Stomach smooth muscle (tissue), 2 donors: ENCODE measurements around the gene SHROOM2.
"Not testable (repeated sequence)": the region's sequence is repeated elsewhere in the genome, so short reads cannot be mapped to it uniquely, and the experiment has no call there.

Experiments used
- H3K27ac ChIP-seq: one replicate; pipeline ENCODE4 v1.7.0; 2013; ENCODE audit warnings: mild to moderate bottlenecking, low read length, inconsistent platforms
- H3K27me3 ChIP-seq, 2 donors: one replicate each; pipeline ENCODE4 v1.7.0; 2013; ENCODE audit warnings: low read length in 2 of 2; ENCODE audit not compliant: insufficient read depth in 2 of 2, control insufficient read depth in 1 of 2
- H3K36me3 ChIP-seq, 2 donors: one replicate each; pipeline ENCODE4 v1.7.0; 2013; ENCODE audit warnings: low read length in 2 of 2; ENCODE audit not compliant: control insufficient read depth in 2 of 2, insufficient read depth in 2 of 2
- H3K4me1 ChIP-seq: one replicate; pipeline ENCODE4 v1.7.0; 2013; ENCODE audit warnings: low read length; ENCODE audit not compliant: control insufficient read depth, insufficient read depth
- H3K4me3 ChIP-seq, 2 donors: one replicate each; pipeline ENCODE4 v1.7.0; 2013; ENCODE audit warnings: low read length in 2 of 2
- H3K9ac ChIP-seq, 2 donors: one replicate each; pipeline ENCODE4 v1.7.0; 2013; ENCODE audit warnings: low read length in 2 of 2, mild to moderate bottlenecking in 1 of 2
- H3K9me3 ChIP-seq, 2 donors: one replicate each; pipeline ENCODE4 v1.7.0; 2013; ENCODE audit warnings: low read length in 2 of 2; ENCODE audit not compliant: control insufficient read depth in 2 of 2
- donor health status: healthy.
- donor health status: Pancreatic carcinoma.

SHROOM2 gene

DNA sequence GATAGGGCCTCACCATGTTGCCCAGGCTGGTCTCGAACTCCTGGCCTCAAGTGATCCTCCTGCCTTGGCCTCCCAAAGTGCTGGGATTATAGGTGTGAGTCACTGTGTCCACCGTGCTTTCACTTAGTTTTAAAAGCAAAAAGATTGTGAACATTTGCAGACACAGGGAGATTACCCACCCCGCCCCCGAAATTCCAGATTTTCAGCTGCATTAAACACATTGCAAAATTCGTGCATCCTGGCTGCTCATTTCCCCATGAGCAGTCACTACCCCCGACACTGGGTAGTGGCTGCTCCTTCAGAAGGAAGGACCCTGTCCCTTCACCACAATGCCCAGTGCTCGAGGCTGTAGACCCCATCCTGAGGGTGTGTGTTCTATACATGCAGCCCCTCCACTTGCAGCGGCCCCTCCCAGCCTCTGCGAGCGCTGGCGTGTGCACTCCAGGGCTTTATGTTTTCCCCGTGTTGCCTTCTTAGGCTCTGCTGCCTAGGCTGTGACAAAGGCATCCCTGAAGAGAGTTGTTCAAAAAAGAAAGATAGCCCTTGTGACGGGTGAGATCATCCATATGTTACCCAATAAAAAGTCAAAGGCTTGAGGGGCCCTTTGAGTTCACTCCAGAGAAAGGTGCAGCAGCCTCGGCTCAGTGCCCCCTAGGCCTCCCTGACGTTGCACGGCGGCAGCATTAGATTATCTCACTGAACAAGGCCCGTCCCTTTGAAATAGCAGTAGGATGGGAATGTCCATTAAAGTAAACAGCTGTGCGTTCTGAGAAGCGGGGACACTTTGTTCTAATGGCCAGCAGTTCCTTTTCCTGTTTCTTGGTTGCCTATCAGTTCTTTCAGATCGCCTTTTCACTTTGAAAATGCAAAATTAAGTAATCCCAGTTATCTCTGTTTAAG is 71.6 kb downstream of the SHROOM2 start:
- Histone ChIP-seq H3K9ac (no peak overlapping the region), H3K4me3 (no peak overlapping the region), H3K36me3 (no peaks in the 10 kb centered on the region), H3K27me3 (peaks cover 0 to 12% of the 10 kb centered on the region in 2 donors), H3K4me1 (peaks cover 3% of the 10 kb centered on the region), H3K9me3 (no peaks in the 10 kb centered on the region), H3K27ac (no peak overlapping the region)

DNA sequence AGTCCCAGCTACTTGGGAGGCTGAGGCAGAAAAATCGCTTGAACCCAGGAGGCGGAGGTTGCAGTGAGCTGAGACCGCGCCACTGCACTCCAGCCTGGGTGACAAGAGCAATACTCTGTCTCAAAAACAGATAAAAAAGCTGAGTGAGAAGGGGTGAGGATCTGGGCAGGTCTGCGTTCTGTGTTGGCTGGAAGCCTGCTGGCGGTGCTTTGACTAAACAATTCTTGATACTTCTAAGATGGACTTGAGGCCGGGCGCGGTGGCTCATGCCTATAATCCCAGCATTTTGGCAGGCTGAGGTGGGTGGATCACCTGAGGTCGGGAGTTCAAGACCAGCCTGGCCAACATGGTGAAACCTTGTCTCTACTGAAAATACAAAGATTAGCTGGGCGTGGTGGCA is 72.5 kb downstream of the SHROOM2 start:
- H3K27me3 ChIP-seq: peaks cover 0 to 12% of the 10 kb centered on the region in 2 donors
- not testable (repeated sequence) for H3K9ac ChIP-seq, H3K9me3 ChIP-seq, H3K27ac ChIP-seq, H3K4me3 ChIP-seq, H3K4me1 ChIP-seq, H3K36me3 ChIP-seq

- Histone ChIP-seq H3K9ac (no peak overlapping the region), H3K9me3 (no peaks in the 10 kb centered on the region), H3K4me1 (peaks cover 3% of the 10 kb centered on the region), H3K36me3 (no peaks in the 10 kb centered on the region), H3K27ac (no peak overlapping the region), H3K4me3 (no peak overlapping the region), H3K27me3 (peaks cover 0 to 12% of the 10 kb centered on the region in 2 donors)
Observed at GRCh38 chrX:9859711-9860555, 73.7 kb downstream of the SHROOM2 start.

- no peak overlapping the region for H3K27ac ChIP-seq
- H3K4me1 ChIP-seq: no peaks in the 10 kb centered on the region
- no peaks in the 10 kb centered on the region for H3K36me3 ChIP-seq
- H3K9me3 ChIP-seq: no peaks in the 10 kb centered on the region
- H3K4me3 ChIP-seq: no peak overlapping the region
- peaks cover 0 to 8% of the 10 kb centered on the region in 2 donors for H3K27me3 ChIP-seq
- no peak overlapping the region for H3K9ac ChIP-seq
Observed at GRCh38 chrX:9860826-9861225, 74.6 kb downstream of the SHROOM2 start.

- Histone ChIP-seq H3K4me1 (no peaks in the 10 kb centered on the region), H3K9me3 (no peaks in the 10 kb centered on the region), H3K27me3 (peaks cover 0 to 9% of the 10 kb centered on the region in 2 donors), H3K9ac (no peak overlapping the region), H3K36me3 (no peaks in the 10 kb centered on the region), H3K4me3 (no peak overlapping the region), H3K27ac (no peak overlapping the region)
Observed at GRCh38 chrX:9861711-9862110, 75.5 kb downstream of the SHROOM2 start.

DNA sequence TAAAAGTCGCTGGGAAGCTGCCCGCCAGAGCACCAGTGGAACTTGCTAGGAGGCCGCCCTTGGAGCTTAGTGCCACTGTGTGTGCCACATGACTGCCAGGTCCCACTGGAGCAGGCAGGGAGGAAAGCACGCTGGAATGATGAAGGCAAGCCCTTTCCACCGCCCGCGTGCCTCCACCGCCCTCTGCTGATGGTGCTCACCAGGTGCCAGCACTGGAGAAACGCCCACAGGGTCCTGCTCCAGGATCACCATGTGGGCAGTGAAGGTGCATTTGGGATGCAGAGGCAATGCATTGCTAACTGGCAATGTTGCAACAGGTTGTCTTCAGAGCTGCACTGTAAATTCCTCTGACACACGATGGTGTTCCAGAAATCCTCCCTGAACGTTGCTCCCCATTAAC is 76.3 kb downstream of the SHROOM2 start:
- H3K9me3 ChIP-seq: no peaks in the 10 kb centered on the region
- H3K27me3 ChIP-seq: peaks cover 0 to 9% of the 10 kb centered on the region in 2 donors
- no peak overlapping the region for H3K9ac ChIP-seq
- H3K36me3 ChIP-seq: no peaks in the 10 kb centered on the region
- H3K4me1 ChIP-seq: no peaks in the 10 kb centered on the region
- no peak overlapping the region for H3K4me3 ChIP-seq
- no peak overlapping the region for H3K27ac ChIP-seq

DNA sequence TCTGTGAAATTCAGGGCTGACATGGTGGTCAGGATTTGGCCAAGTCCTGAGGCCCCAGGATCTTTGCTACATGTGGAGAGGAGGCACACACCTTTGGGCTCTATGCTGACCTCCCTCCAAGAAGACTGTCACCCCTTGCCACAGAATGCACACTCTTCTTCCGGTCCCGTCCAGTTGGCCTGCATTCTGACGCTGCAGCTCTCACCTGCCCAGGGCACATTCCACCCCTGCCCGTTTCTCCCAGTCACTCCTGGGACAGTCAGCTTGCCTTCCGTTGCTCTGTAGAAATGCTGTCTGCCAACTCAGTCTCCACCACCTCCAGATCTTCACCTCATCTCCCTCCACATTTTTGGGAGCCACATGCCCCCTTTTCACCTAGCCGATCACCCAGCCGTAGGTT is 76.7 kb downstream of the SHROOM2 start:
- Histone ChIP-seq H3K27ac (no peak overlapping the region), H3K36me3 (no peaks in the 10 kb centered on the region), H3K4me1 (no peaks in the 10 kb centered on the region), H3K27me3 (peaks cover 0 to 9% of the 10 kb centered on the region in 2 donors), H3K9me3 (no peaks in the 10 kb centered on the region), H3K9ac (no peak overlapping the region), H3K4me3 (no peak overlapping the region)

- no peaks in the 10 kb centered on the region for H3K36me3 ChIP-seq
- H3K27ac ChIP-seq: no peak overlapping the region
- no peaks in the 10 kb centered on the region for H3K4me1 ChIP-seq
- H3K27me3 ChIP-seq: peaks cover 0 to 9% of the 10 kb centered on the region in 2 donors
- H3K9ac ChIP-seq: no peak overlapping the region
- no peaks in the 10 kb centered on the region for H3K9me3 ChIP-seq
- no peak overlapping the region for H3K4me3 ChIP-seq
Observed at GRCh38 chrX:9864011-9864410, 77.8 kb downstream of the SHROOM2 start.

- H3K36me3 ChIP-seq: no peaks in the 10 kb centered on the region
- H3K27ac ChIP-seq: no peak overlapping the region
- peaks cover 0 to 6% of the 10 kb centered on the region in 2 donors for H3K27me3 ChIP-seq
- H3K9me3 ChIP-seq: peaks cover 0 to 3% of the 10 kb centered on the region in 2 donors
- H3K9ac ChIP-seq: no peak overlapping the region
- no peak overlapping the region for H3K4me3 ChIP-seq
- no peaks in the 10 kb centered on the region for H3K4me1 ChIP-seq
Observed at GRCh38 chrX:9865804-9866472, 79.7 kb downstream of the SHROOM2 start.

DNA sequence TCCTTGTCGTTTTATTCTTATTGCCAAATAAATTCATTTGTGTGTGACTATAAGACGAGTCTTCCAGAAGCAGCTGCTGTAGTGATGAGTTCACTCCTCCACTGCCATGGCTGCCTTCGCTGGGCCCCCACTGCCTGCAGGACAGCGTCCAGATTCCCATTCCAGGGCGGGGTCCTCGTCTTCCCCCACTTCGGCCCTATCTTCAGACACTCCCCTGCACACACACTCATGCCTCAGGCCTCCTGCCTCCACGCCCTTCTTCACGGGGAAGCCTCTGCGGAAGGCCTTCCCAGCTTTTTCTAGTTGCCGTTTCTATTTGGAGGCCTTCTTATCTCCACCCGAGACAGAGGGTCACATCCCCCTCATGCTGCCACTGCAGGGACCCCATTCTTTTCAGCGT is 80.4 kb downstream of the SHROOM2 start:
- Histone ChIP-seq H3K4me1 (no peaks in the 10 kb centered on the region), H3K27ac (no peak overlapping the region)

More for the DNA sequence above, 80.4 kb downstream of the SHROOM2 start:
- no peak overlapping the region for H3K9ac ChIP-seq
- H3K27me3 ChIP-seq: peaks cover 0 to 7% of the 10 kb centered on the region in 2 donors
- H3K36me3 ChIP-seq: no peaks in the 10 kb centered on the region
- peaks cover 0 to 3% of the 10 kb centered on the region in 2 donors for H3K9me3 ChIP-seq
- H3K4me3 ChIP-seq: no peak overlapping the region
